Neuron (in vitro differentiated cells): ENCODE measurements around the gene ADARB2.

ENCODE experiments used
- H2AFZ ChIP-seq: one replicate; pipeline ENCODE4 v1.6.1; 2013; ENCODE audit warnings: low read depth, mild to moderate bottlenecking, inconsistent platforms, low read length, moderate library complexity
- H3K27me3 ChIP-seq: one replicate; pipeline ENCODE4 v1.6.1; 2013; ENCODE audit warnings: low read length; ENCODE audit not compliant: insufficient read depth
- H3K36me3 ChIP-seq: one replicate; pipeline ENCODE4 v1.6.1; 2013; ENCODE audit warnings: low read length; ENCODE audit not compliant: insufficient read depth
- H3K4me1 ChIP-seq: one replicate; pipeline ENCODE4 v1.6.1; 2013; ENCODE audit warnings: low read length; ENCODE audit not compliant: insufficient read depth
- H3K4me3 ChIP-seq: 2 replicates; pipeline ENCODE4 v1.5.1; 2013; ENCODE audit warnings: mild to moderate bottlenecking, low read length, moderate library complexity
- H3K9me3 ChIP-seq: one replicate; pipeline ENCODE4 v1.6.1; 2013; ENCODE audit warnings: low read length

Gene ADARB2

DNA sequence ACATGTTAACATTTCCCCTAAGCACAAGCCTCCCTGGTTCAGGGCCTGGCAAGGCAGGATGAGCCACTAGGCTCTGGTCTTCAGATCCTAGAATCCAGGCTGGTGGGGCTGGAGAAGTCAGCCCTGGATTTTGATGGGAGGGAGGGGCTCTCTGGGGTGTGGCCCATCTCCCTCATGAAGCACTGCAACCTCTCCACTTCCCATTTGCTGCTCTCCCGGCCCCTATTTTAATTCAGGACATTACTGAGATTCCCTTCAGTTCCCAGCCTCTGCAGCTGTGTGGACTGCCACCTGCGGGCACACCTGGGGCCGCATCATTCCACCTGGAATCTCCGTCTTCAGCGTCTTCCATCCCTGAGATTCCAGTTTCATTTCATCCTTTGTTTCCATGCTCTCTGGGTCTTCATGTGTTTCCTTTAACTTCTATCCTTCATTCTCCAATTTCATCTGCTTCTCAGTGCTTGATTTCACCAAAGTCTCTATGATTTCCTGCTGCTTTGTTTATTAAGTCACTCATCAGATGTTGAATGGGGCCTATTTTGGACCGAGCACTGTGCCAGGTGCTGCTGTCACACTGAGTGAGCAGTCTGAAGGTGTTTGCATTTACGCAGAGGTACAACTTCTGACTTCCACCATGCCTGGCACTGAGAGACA lies 427.6 kb downstream of the ADARB2 start:
- H3K4me3 ChIP-seq: no peak overlapping the region
- no peaks in the 10 kb centered on the region for H3K27me3 ChIP-seq
- peaks cover 5% of the 10 kb centered on the region for H3K4me1 ChIP-seq
- no peaks in the 10 kb centered on the region for H3K9me3 ChIP-seq
- H2AFZ ChIP-seq: no peak overlapping the region
- no peaks in the 10 kb centered on the region for H3K36me3 ChIP-seq

GRCh38 chr10:1308962-1309616 lies 428.2 kb downstream of the ADARB2 start:
- Histone ChIP-seq H2AFZ (no peak overlapping the region), H3K4me3 (no peak overlapping the region), H3K27me3 (no peaks in the 10 kb centered on the region), H3K9me3 (no peaks in the 10 kb centered on the region), H3K36me3 (no peaks in the 10 kb centered on the region), H3K4me1 (peaks cover 5% of the 10 kb centered on the region)

DNA sequence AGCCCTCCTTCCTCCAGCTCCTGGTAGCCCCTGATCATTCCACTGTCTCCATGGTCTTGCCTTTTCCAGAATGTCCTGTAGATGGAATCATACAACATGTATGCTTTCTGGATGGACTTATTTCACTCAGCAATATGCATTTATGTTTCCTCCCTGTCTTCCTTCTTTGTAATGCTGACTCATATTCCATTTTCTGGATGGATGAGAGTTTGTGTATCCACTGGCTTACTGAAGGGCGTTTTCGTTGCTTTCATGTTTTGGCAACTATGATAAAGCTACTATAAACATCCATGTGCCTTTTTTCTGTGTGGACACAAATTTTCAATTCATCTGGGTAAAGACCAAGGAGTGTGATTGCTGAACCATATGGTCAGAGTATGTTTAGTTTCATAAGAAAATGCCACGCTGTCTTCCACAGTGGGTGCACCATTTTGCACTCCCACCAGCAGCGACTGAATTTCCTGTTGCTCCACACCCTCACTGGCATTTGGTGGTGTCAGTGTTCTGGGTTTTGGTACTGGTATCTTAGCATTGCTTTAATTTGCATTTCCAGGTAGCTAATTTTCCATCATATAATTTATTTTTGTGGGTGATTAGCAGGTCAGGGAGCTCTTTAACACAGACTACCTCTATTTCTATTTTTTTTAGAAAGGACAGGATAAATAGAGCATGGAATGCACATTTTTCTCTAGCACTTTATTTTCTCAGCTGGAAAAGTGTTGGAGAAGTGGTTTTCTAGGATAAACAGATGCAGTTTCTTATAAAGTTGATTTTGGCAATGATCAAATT lies 429.0 kb downstream of the ADARB2 start:
- Histone ChIP-seq H3K27me3 (no peaks in the 10 kb centered on the region), H3K36me3 (no peaks in the 10 kb centered on the region), H3K9me3 (no peaks in the 10 kb centered on the region), H2AFZ (no peak overlapping the region), H3K4me1 (peaks cover 5% of the 10 kb centered on the region), H3K4me3 (no peak overlapping the region)

DNA sequence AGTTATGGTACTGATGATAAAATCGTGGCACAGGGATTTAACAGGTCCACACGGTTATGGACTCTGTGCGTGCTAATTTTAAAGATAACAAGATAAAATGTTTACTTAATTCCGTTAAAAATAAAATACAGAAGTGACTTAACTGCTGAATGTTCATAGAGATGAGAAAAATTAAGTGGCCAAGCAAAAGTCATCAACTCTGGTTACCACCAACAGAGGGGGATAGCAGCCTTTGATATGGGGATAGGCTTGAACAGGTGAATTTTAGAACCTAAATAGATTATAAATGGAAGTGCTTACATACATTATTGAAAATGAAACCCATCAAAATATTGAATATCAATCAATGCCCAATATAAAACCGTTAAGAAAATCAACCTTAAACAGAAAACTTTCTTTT lies 436.2 kb downstream of the ADARB2 start:
- Histone ChIP-seq H3K9me3 (no peaks in the 10 kb centered on the region), H3K4me1 (peaks cover 3% of the 10 kb centered on the region), H3K27me3 (no peaks in the 10 kb centered on the region), H3K36me3 (no peaks in the 10 kb centered on the region), H3K4me3 (no peak overlapping the region), H2AFZ (no peak overlapping the region)

DNA sequence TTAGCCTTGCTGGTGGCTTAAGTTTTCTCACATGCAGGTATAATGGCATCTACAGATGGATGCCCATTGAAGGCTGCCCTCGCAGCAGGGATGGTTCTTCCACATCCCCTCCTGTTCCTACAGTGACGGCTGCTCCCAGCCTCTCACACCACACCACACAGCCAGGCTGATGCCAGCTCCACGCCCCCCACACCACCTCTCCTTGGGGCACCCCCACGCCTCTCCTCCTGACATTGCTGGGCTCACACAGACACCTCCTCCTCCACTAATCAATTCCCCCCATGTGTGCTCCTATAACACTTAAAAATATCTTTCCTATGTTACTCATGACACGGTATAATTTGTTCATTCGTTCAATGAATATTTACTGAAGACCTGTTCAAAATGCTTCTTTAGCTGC lies 437.1 kb downstream of the ADARB2 start:
- Histone ChIP-seq H3K36me3 (no peaks in the 10 kb centered on the region), H2AFZ (no peak overlapping the region), H3K4me1 (peaks cover 3% of the 10 kb centered on the region), H3K9me3 (no peaks in the 10 kb centered on the region), H3K27me3 (no peaks in the 10 kb centered on the region), H3K4me3 (no peak overlapping the region)

GRCh38 chr10:1299041-1299726 lies 438.1 kb downstream of the ADARB2 start:
- Histone ChIP-seq H3K4me1 (peaks cover 3% of the 10 kb centered on the region), H3K27me3 (no peaks in the 10 kb centered on the region), H3K4me3 (no peak overlapping the region), H3K36me3 (no peaks in the 10 kb centered on the region), H3K9me3 (no peaks in the 10 kb centered on the region), H2AFZ (no peak overlapping the region)

DNA sequence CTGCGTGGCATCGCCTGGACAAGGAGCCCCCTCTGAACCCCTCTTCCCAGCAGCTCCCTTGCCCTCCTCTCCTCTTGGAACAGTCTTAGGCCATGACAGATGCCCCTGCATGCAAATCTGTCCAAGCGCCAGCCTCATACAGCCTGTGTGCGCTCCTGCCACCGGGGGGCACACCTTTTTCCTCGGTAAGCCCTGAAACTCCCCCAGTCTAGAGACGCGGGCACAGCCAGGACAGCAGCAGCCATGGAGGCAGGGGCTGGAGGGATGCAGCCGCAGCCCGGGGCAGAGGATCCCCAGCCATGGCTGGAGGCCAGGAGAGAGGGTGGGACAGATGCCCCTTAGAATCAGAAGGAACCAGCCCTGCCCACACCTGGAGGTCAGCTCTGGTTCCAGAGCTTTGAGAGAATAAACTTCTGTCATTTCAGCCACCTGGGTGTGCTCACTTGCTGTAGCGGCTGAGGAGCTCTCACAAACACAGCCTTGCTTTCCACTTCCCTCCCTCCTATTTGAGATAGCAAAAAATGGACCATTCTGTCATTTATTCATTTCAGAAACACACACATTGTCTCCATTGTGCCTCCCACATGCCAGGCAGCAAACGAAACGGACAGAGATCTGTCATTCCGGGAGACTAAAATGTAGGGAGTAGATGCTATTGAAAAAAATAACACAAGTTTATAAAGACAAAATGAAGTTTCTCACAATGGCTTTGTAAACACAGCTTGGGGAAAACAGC lies 439.6 kb downstream of the ADARB2 start:
- Histone ChIP-seq H3K4me3 (no peak overlapping the region), H2AFZ (no peak overlapping the region), H3K36me3 (no peaks in the 10 kb centered on the region), H3K27me3 (no peaks in the 10 kb centered on the region), H3K4me1 (peaks cover 15% of the 10 kb centered on the region), H3K9me3 (no peaks in the 10 kb centered on the region)

DNA sequence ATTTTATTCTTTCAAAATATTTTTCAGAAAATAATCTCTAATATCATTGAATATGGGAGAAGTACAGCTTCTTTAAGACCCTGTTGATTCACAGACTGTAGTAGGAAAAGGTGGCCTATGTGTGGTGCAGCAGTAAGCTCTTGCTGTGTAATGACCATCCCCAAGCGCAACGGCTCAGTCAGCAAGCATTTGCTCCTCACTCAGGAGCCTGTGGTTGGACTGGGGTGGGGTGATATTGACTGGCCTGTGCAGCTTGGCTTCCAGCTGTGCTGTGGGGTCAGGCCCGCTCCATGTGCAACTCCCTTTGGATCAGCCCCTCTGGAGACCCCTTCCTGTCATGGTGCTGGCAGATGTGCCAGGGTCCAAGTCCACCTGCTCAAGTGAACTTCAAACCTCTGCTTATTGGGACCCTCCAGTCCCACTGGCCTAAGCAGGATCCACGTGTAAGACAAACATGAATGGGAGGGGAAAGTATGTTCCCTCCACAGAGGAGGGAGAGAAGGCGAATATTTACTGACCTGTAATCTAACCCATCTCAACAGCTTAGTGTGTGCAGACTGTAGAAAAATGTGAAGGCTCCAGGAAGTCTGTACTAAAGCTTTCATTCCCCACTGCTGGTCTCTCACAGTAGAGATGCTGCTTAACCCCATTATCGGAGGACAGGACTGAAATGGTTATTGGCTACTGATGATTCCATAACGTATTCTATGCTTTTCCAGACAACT lies 441.4 kb downstream of the ADARB2 start:
- peaks cover 5% of the 10 kb centered on the region for H3K27me3 ChIP-seq
- H3K4me1 ChIP-seq: peaks cover 20% of the 10 kb centered on the region
- no peak overlapping the region for H2AFZ ChIP-seq
- H3K36me3 ChIP-seq: no peaks in the 10 kb centered on the region
- no peaks in the 10 kb centered on the region for H3K9me3 ChIP-seq
- H3K4me3 ChIP-seq: no peak overlapping the region

DNA sequence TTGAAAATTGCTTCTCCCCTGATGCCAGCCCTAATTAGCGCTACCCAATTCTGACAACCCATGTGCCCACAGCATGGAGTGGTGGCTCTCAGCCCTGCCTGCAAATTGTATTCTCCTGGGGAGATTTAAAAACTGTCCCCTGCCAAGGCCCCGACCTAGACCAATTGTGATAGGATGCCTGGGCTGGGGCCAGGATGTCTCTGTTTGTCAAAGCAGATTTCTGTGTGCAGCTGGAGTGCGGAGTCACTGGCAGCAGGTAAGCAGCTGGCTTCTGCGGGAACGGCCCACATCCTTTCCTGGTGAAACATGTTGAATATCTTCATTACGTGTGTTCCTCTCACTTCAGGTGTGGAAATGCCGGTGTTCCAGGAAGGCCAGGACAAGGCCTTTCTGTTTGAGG lies 442.6 kb downstream of the ADARB2 start:
- H3K9me3 ChIP-seq: no peaks in the 10 kb centered on the region
- peaks cover 5% of the 10 kb centered on the region for H3K27me3 ChIP-seq
- no peak overlapping the region for H3K4me3 ChIP-seq
- H3K36me3 ChIP-seq: no peaks in the 10 kb centered on the region
- H2AFZ ChIP-seq: no peak overlapping the region
- peaks cover 20% of the 10 kb centered on the region for H3K4me1 ChIP-seq

GRCh38 chr10:1293636-1294435 lies 443.5 kb downstream of the ADARB2 start:
- Histone ChIP-seq H3K4me1 (peaks cover 20% of the 10 kb centered on the region), H2AFZ (no peak overlapping the region), H3K9me3 (no peaks in the 10 kb centered on the region), H3K4me3 (no peak overlapping the region), H3K36me3 (no peaks in the 10 kb centered on the region), H3K27me3 (peaks cover 5% of the 10 kb centered on the region)

GRCh38 chr10:1293157-1293556 lies 444.2 kb downstream of the ADARB2 start:
- peaks cover 5% of the 10 kb centered on the region for H3K27me3 ChIP-seq
- H2AFZ ChIP-seq: no peak overlapping the region
- H3K4me3 ChIP-seq: no peak overlapping the region
- no peaks in the 10 kb centered on the region for H3K36me3 ChIP-seq
- no peaks in the 10 kb centered on the region for H3K9me3 ChIP-seq
- H3K4me1 ChIP-seq: peaks cover 20% of the 10 kb centered on the region
